Vagina (tissue), 2 donors: ENCODE data around the gene EDEM1. TPM values are rescaled to one million over a fixed set of nuclear protein-coding genes. Genes with fewer than 3 reads are reported as not detected.
"Not testable (repeated sequence)": the region's sequence is repeated elsewhere in the genome, so short reads cannot be mapped to it uniquely, and the experiment has no call there.

Experiments used
- DNase-seq, 2 donors: peaks; one replicate each; pipeline ENCODE4 v3.0.0-alpha.2; 2017; ENCODE audit errors: extremely low spot score in 2 of 2
- H3K27ac ChIP-seq: fragments of 200-600 bp; sonication (generic); one replicate; pipeline ENCODE4 v1.5.1; 2019
- H3K27me3 ChIP-seq: fragments of 200-600 bp; sonication (generic); one replicate; pipeline ENCODE4 v1.5.1; 2019
- H3K36me3 ChIP-seq, 2 donors: fragments of 200-600 bp; sonication (generic); one replicate each; pipeline ENCODE4 v1.5.1; 2017 to 2019
- H3K4me1 ChIP-seq: fragments of 200-600 bp; sonication (generic); one replicate; pipeline ENCODE4 v1.5.1; 2019
- H3K4me3 ChIP-seq, 2 donors: fragments of 200-600 bp; sonication (generic); 1 replicate in 1 of 2; 2 replicates in 1 of 2; pipeline ENCODE4 v1.5.1; 2016 to 2019
- H3K9me3 ChIP-seq: fragments of 200-600 bp; sonication (generic); one replicate; pipeline ENCODE4 v1.5.1; 2019
- POLR2A ChIP-seq, 2 donors: fragments of 450-650 bp; IDR thresholded peaks; one replicate each; pipeline ENCODE4 v1.6.1; 2017; ENCODE audit warnings: antibody characterized with exemption in 2 of 2, mild to moderate bottlenecking in 2 of 2, moderate library complexity in 2 of 2
- POLR2AphosphoS5 ChIP-seq, 2 donors: sonication (generic); formaldehyde crosslinking; IDR thresholded peaks; one replicate each; pipeline ENCODE4 v1.9.0; 2017; ENCODE audit warnings: antibody characterized with exemption in 2 of 2, mild to moderate bottlenecking in 2 of 2, low read depth in 1 of 2; ENCODE audit not compliant: insufficient read depth in 1 of 2
- intact Hi-C: fragments of 100-400 bp; cut with DNase I; formaldehyde crosslinking; loops from one replicate; pipeline ENCODE4 v1.15.1; 2023
- total RNA-seq: library from RNA; depleted of rRNA; stranded (reverse); fragments of >200 nt; gene quantifications from one replicate; pipeline ENCODE4 v1.2.3, GENCODE V29; 2016
- TF ChIP-seq, protein P1 (sequence below), 3 experiments: fragments of 450-650 bp in 2 of 3; fragments of 200-600 bp in 1 of 3; sonication (generic) in 1 of 3; IDR thresholded peaks; one replicate each; pipeline ENCODE4 v1.5.1; 2017 to 2019; ENCODE audit warnings: antibody characterized with exemption in 3 of 3, mild to moderate bottlenecking in 2 of 3, moderate library complexity in 2 of 3

EDEM1 gene
- total RNA-seq, 1 donor from 2014 or later, result 30.9 TPM

DNA sequence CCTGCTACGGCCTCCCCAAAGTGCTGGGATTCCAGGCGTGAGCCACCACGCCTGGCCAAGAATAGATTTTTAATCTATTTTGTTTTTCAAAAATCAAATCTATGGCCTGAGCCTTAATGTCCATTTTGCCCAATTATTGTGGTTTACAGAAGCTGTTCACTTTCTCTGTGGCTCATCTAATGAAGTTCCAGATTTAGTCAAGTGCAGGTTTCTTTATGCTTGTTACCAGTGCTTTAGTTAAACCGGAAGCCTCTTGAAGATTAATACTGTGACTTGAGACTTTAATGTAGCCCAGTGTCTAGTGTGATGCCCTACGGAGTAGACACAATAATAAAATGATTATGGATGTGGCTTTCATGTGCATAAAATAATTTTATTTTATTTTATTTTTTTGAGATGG lies 16.5 kb upstream of the EDEM1 start:
- Histone ChIP-seq H3K4me1 (no peaks in the 10 kb centered on the region), H3K36me3 (peaks cover 0 to 42% of the 10 kb centered on the region in 2 donors), H3K9me3 (no peaks in the 10 kb centered on the region), H3K4me3 (no peak overlapping the region), H3K27me3 (no peaks in the 10 kb centered on the region), H3K27ac (no peak overlapping the region)
- intact Hi-C loops, result no loop called here
- no peak for DNase-seq
- TF ChIP-seq POLR2A (IDR thresholded peaks at IDR 0.05), result no peak
- TF ChIP-seq POLR2AphosphoS5 (IDR thresholded peaks at IDR 0.05; ENCODE audit: insufficient read depth in 1 of 2, low read depth in 1 of 2), result no peak
- TF ChIP-seq, protein P1, sequence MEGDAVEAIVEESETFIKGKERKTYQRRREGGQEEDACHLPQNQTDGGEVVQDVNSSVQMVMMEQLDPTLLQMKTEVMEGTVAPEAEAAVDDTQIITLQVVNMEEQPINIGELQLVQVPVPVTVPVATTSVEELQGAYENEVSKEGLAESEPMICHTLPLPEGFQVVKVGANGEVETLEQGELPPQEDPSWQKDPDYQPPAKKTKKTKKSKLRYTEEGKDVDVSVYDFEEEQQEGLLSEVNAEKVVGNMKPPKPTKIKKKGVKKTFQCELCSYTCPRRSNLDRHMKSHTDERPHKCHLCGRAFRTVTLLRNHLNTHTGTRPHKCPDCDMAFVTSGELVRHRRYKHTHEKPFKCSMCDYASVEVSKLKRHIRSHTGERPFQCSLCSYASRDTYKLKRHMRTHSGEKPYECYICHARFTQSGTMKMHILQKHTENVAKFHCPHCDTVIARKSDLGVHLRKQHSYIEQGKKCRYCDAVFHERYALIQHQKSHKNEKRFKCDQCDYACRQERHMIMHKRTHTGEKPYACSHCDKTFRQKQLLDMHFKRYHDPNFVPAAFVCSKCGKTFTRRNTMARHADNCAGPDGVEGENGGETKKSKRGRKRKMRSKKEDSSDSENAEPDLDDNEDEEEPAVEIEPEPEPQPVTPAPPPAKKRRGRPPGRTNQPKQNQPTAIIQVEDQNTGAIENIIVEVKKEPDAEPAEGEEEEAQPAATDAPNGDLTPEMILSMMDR (IDR thresholded peaks at IDR 0.05), result no peak

DNA sequence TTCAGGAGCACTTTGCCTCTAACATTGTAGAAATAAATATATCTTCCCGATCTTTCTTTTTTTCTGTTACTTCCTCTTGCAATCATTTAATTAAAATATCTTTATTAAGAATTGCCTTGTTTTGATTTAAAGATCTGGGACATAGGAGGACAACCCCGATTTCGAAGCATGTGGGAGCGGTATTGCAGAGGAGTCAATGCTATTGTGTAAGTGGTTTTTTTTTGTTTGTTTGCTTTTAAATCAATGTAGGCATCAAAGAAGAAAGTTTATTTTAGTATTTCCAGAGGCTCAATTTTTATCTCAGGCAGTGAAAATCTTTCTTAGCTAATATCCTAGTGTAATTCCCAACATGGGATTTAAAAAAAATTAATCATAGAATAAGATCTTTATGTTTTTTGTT lies 15.5 kb upstream of the EDEM1 start:
- Histone ChIP-seq H3K4me3 (no peak overlapping the region), H3K4me1 (no peaks in the 10 kb centered on the region), H3K27ac (no peak overlapping the region), H3K36me3 (peaks cover 0 to 50% of the 10 kb centered on the region in 2 donors), H3K9me3 (no peaks in the 10 kb centered on the region), H3K27me3 (no peaks in the 10 kb centered on the region)
- no peak for DNase-seq
- TF ChIP-seq POLR2AphosphoS5 (IDR thresholded peaks at IDR 0.05; ENCODE audit: insufficient read depth in 1 of 2, low read depth in 1 of 2) (no peak), POLR2A (IDR thresholded peaks at IDR 0.05) (no peak)
- TF ChIP-seq, protein P1 (IDR thresholded peaks at IDR 0.05), result no peak
- intact Hi-C loops, result no loop called here

DNA sequence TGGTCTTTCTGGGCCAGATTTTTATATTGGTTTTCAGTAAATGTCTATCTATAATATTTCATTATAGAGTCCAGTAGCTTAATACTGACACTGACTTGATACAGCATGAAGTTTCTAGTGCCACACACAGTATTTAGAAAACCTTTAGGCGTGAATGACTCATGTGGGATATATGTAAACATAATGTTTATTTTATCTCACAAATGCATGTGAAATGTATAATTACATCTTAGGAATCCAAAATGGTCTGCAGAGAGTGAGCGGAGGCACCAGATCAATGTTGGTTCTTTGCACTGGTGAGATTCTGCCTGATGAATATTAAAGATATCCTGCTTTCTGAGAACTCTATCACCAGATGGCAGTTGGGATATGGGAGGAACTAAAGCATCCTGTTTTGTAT lies 8.5 kb upstream of the EDEM1 start:
- H3K27me3 ChIP-seq, H3K27ac ChIP-seq, DNase-seq, H3K9me3 ChIP-seq, H3K4me1 ChIP-seq, intact Hi-C loops, H3K4me3 ChIP-seq: not testable (repeated sequence)
- peaks cover 0 to 69% of the 10 kb centered on the region in 2 donors for H3K36me3 ChIP-seq

DNA sequence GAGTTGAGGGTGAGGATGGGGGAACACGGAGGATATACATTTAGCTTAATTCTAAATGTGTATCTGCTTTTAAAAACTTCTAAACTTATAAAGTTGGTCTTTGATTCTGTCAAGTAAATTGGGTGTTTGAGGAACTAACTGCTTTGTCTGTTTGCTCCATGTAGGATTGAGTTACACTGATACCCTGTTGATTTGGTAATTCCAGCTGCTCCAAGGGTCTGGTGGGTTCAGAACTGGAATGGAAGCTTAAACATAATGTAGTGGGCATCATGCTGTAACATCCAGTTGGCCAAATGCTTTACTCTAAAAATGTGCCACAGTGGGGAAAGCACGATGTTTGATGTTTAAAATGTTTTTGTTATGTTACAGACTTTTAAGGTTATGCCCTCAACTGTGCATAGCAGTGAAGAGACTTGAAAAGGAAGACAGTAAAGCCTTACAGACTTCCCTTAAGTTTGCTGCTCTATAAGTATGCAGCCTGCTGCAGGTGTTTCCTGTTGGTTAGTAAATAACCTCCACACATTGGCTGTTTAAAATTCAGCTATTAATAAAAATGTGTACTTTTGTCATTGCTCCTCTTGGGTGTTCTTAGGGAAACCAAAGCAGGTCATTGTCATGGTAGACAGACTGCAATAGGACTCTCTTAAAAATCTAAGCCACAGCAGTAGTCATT lies 5.9 kb upstream of the EDEM1 start:
- no peaks in the 10 kb centered on the region for H3K9me3 ChIP-seq
- TF ChIP-seq POLR2A (IDR thresholded peaks at IDR 0.05) (no peak), POLR2AphosphoS5 (IDR thresholded peaks at IDR 0.05; ENCODE audit: insufficient read depth in 1 of 2, low read depth in 1 of 2) (no peak)
- TF ChIP-seq, protein P1 (IDR thresholded peaks at IDR 0.05), result no peak
- DNase-seq, result no peak
- H3K27me3 ChIP-seq, result no peaks in the 10 kb centered on the region
- H3K4me1 ChIP-seq, result peaks cover 6% of the 10 kb centered on the region
- H3K4me3 ChIP-seq, result no peak overlapping the region
- no peak overlapping the region for H3K27ac ChIP-seq
- intact Hi-C loops, result loop anchor here (10.0 kb wide), 1 partner anchor 57 kb away; the partner anchor contains the start of gene ARL8B
- H3K36me3 ChIP-seq, result peaks cover 0 to 52% of the 10 kb centered on the region in 2 donors

DNA sequence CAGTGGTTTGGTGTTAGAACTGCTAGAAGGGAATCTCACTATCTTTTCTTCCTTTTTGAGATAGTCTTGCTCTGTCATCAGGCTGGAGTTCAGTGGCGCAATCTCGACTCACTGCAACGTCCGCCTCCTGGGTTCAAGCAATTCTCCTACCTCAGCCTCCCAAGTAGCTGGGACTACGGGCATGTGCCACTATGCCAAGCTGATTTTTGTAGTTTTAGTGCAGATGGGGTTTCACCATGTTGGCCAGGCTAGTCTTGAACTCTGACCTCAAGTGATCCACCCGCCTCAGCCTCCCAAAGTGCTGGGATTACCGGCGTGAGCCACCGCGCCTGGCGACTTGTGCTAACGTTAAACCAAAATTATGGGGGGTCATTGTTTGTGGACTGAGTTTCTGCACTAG lies 3.8 kb upstream of the EDEM1 start:
- intact Hi-C loops, result loop anchor here (10.0 kb wide), 1 partner anchor 59 kb away; the partner anchor contains the start of gene ARL8B
- not testable (repeated sequence) for H3K27ac ChIP-seq, DNase-seq, H3K4me3 ChIP-seq, H3K9me3 ChIP-seq, H3K27me3 ChIP-seq
- Histone ChIP-seq H3K4me1 (peaks cover 12% of the 10 kb centered on the region), H3K36me3 (peaks cover 0 to 36% of the 10 kb centered on the region in 2 donors)

DNA sequence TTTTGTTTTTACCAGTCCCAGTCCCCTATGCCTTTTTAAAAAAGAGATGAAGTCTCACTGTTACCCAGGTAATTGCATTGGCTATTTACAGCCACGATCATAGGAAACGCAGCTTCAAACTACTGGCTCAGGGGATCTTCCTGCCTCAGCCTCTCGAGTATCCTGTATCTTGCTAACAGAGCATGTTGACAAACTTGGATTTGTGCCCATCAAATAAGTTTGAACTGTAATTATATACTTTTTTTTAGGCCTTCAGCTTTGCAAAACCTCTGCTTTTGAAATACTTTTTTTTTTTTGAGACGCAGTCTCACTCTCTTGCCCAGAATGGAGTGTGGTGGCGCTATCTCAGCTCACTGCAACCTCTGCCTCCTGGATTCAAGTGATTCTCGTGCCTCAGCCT lies 3.0 kb upstream of the EDEM1 start:
- Histone ChIP-seq H3K4me1 (peaks cover 20% of the 10 kb centered on the region), H3K9me3 (no peaks in the 10 kb centered on the region), H3K27me3 (no peaks in the 10 kb centered on the region), H3K4me3 (no peak overlapping the region), H3K36me3 (peaks cover 0 to 28% of the 10 kb centered on the region in 2 donors), H3K27ac (no peak overlapping the region)
- DNase-seq, result no peak
- intact Hi-C loops, result loop anchor here (10.0 kb wide), 1 partner anchor 60 kb away; the partner anchor contains the start of gene ARL8B
- TF ChIP-seq POLR2A (IDR thresholded peaks at IDR 0.05), result no peak
- TF ChIP-seq, protein P1 (IDR thresholded peaks at IDR 0.05), result no peak
- no peak for TF ChIP-seq POLR2AphosphoS5 (IDR thresholded peaks at IDR 0.05; ENCODE audit: insufficient read depth in 1 of 2, low read depth in 1 of 2)
